Fibroblast of lung (primary cell): ENCODE data around the gene RASSF9. TPM values are rescaled to one million over a fixed set of nuclear protein-coding genes. Genes with fewer than 3 reads are reported as not detected.

Experiments used
- DNase-seq, 2 donors: peaks; one replicate each; pipeline versions ENCODE4 v3.0.0 to v3.0.0-alpha.2; 2010; ENCODE audit warnings: low read depth in 2 of 2
- H2AFZ ChIP-seq: 2 replicates; pipeline ENCODE4 v1.5.1; 2012; ENCODE audit warnings: low read length, control low read depth, inconsistent platforms
- H3K27ac ChIP-seq: 2 replicates; pipeline ENCODE4 v1.5.1; 2011; ENCODE audit warnings: low read length, control low read depth; ENCODE audit not compliant: insufficient read depth
- H3K27me3 ChIP-seq: 2 replicates; pipeline ENCODE4 v1.5.1; 2011; ENCODE audit warnings: mild to moderate bottlenecking, low read length; ENCODE audit not compliant: control insufficient read depth, insufficient read depth
- H3K36me3 ChIP-seq: 2 replicates; pipeline ENCODE4 v1.5.1; 2011; ENCODE audit warnings: low read length; ENCODE audit not compliant: control insufficient read depth, insufficient read depth
- H3K4me1 ChIP-seq: 2 replicates; pipeline ENCODE4 v1.5.1; 2011; ENCODE audit warnings: low read length; ENCODE audit not compliant: control insufficient read depth, insufficient read depth; ENCODE audit errors: extremely low read depth
- H3K4me2 ChIP-seq: 2 replicates; pipeline ENCODE4 v1.5.1; 2011; ENCODE audit warnings: low read length, control low read depth; ENCODE audit not compliant: insufficient read depth; ENCODE audit errors: extremely low read depth
- H3K4me3 ChIP-seq, 4 experiments: fragments of 200-600 bp in 1 of 4; sonication (generic) in 1 of 4; replicated peaks in 1 of 4; 2 replicates each; pipeline ENCODE4 v1.5.1; 2011 to 2016; ENCODE audit warnings: low read length in 4 of 4, low read depth in 3 of 4, mild to moderate bottlenecking in 3 of 4, control low read depth in 2 of 4, inconsistent platforms in 1 of 4, mixed read lengths in 1 of 4; ENCODE audit not compliant: insufficient read depth in 1 of 4; ENCODE audit errors: control extremely low read depth in 1 of 4
- H3K79me2 ChIP-seq: 2 replicates; pipeline ENCODE4 v1.5.1; 2012; ENCODE audit warnings: mild to moderate bottlenecking, low read length, inconsistent platforms; ENCODE audit not compliant: control insufficient read depth, insufficient read depth
- H3K9ac ChIP-seq: 2 replicates; pipeline ENCODE4 v1.5.1; 2011; ENCODE audit warnings: mild to moderate bottlenecking, low read length, control low read depth; ENCODE audit not compliant: insufficient read depth
- H3K9me3 ChIP-seq: 2 replicates; pipeline ENCODE4 v1.5.1; 2012; ENCODE audit warnings: low read depth, low read length; ENCODE audit not compliant: control insufficient read depth, insufficient read depth
- H4K20me1 ChIP-seq: 2 replicates; pipeline ENCODE4 v1.5.1; 2011; ENCODE audit warnings: low read length; ENCODE audit not compliant: control insufficient read depth, insufficient read depth; ENCODE audit errors: extremely low read depth
- CTCF ChIP-seq, 2 donors: IDR thresholded peaks in 1 of 2; conservative IDR thresholded peaks in 1 of 2; 1 replicate in 1 of 2; 2 replicates in 1 of 2; pipeline ENCODE4 v1.5.1; 2011 to 2012; ENCODE audit warnings: low read length in 2 of 2, control low read depth in 1 of 2, inconsistent platforms in 1 of 2, low read depth in 1 of 2, mild to moderate bottlenecking in 1 of 2
- EZH2 ChIP-seq: IDR thresholded peaks from 2 replicates; pipeline ENCODE4 v1.5.1; 2012; ENCODE audit warnings: low read length, control low read depth, mild to moderate bottlenecking; ENCODE audit errors: missing control alignments
- polyA plus RNA-seq, 2 donors: library from polyadenylated mRNA; depleted of rRNA in 1 of 2; stranded (reverse) in 1 of 2; unstranded in 1 of 2; fragments of >200 nt; gene quantifications; 2 replicates each; pipeline ENCODE4 v1.2.1, GENCODE V29; 2011 to 2012; ENCODE audit warnings: missing spikeins in 1 of 2
- total RNA-seq: library from RNA; depleted of rRNA; stranded (reverse); fragments of >200 nt; gene quantifications from 2 replicates; pipeline ENCODE4 v1.2.1, GENCODE V29; 2014

RASSF9 gene
- total and polyA plus RNA-seq, 2 donors (not counting 1 experiment from before 2014, with no cell fraction given): 0.08 to 0.33 TPM

- Histone ChIP-seq H3K79me2 (no peaks in the 10 kb centered on the region), H3K9me3 (no peaks in the 10 kb centered on the region), H4K20me1 (no peaks in the 10 kb centered on the region), H3K4me1 (no peaks in the 10 kb centered on the region), H3K4me3 (no peak overlapping the region), H3K36me3 (no peaks in the 10 kb centered on the region), H3K4me2 (no peak overlapping the region), H3K9ac (no peak overlapping the region), H3K27me3 (no peaks in the 10 kb centered on the region), H2AFZ (no peak overlapping the region), H3K27ac (no peak overlapping the region)
- TF ChIP-seq EZH2: no peak
- TF ChIP-seq CTCF (conservative IDR thresholded peaks at IDR 0.05 in 1 of 2, IDR thresholded peaks at IDR 0.05 in 1 of 2; ENCODE audit: low read depth in 1 of 2, low read length in 2 of 2): no peak
- no peak for DNase-seq
Observed at GRCh38 chr12:85834378-85834777, 1.8 kb downstream of the RASSF9 start.

- H3K9me3 ChIP-seq: no peaks in the 10 kb centered on the region
- H3K4me2 ChIP-seq: no peak overlapping the region
- H2AFZ ChIP-seq: no peak overlapping the region
- no peak for TF ChIP-seq EZH2
- no peak for TF ChIP-seq CTCF (conservative IDR thresholded peaks at IDR 0.05 in 1 of 2, IDR thresholded peaks at IDR 0.05 in 1 of 2; ENCODE audit: low read depth in 1 of 2, low read length in 2 of 2)
- no peak for DNase-seq
- no peak overlapping the region for H3K9ac ChIP-seq
- no peaks in the 10 kb centered on the region for H3K36me3 ChIP-seq
- H3K4me3 ChIP-seq: no peak overlapping the region
- H3K27me3 ChIP-seq: no peaks in the 10 kb centered on the region
- H3K4me1 ChIP-seq: no peaks in the 10 kb centered on the region
- H3K79me2 ChIP-seq: no peaks in the 10 kb centered on the region
- H4K20me1 ChIP-seq: no peaks in the 10 kb centered on the region
- no peak overlapping the region for H3K27ac ChIP-seq
Observed at GRCh38 chr12:85833579-85833978, 2.6 kb downstream of the RASSF9 start.

GRCh38 chr12:85831327-85831990, 4.8 kb downstream of the RASSF9 start:
- no peak for DNase-seq
- H3K27ac ChIP-seq: no peak overlapping the region
- H3K9me3 ChIP-seq: no peaks in the 10 kb centered on the region
- H3K9ac ChIP-seq: no peak overlapping the region
- TF ChIP-seq CTCF (conservative IDR thresholded peaks at IDR 0.05 in 1 of 2, IDR thresholded peaks at IDR 0.05 in 1 of 2; ENCODE audit: low read depth in 1 of 2, low read length in 2 of 2): no peak
- no peak for TF ChIP-seq EZH2
- no peaks in the 10 kb centered on the region for H3K27me3 ChIP-seq
- H3K4me2 ChIP-seq: no peak overlapping the region
- H3K4me1 ChIP-seq: no peaks in the 10 kb centered on the region
- no peaks in the 10 kb centered on the region for H3K36me3 ChIP-seq
- H3K79me2 ChIP-seq: no peaks in the 10 kb centered on the region
- H3K4me3 ChIP-seq: no peak overlapping the region
- no peaks in the 10 kb centered on the region for H4K20me1 ChIP-seq
- H2AFZ ChIP-seq: no peak overlapping the region
